Mesendoderm (in vitro differentiated cells): ENCODE data around the gene POPDC2.

Experiments
- DNase-seq: peaks from one replicate; pipeline ENCODE4 v3.0.0; 2013
- H2AK5ac ChIP-seq: 2 replicates; pipeline ENCODE4 v1.6.1; 2013; ENCODE audit warnings: low read length, inconsistent platforms
- H2BK120ac ChIP-seq: 2 replicates; pipeline ENCODE4 v1.6.1; 2013; ENCODE audit warnings: low read depth, mild to moderate bottlenecking, low read length, moderate library complexity, mixed read lengths
- H2BK15ac ChIP-seq: replicated peaks from 2 replicates; pipeline ENCODE4 v1.6.1; 2013; ENCODE audit warnings: low read depth, mild to moderate bottlenecking, moderate library complexity
- H2BK5ac ChIP-seq: 2 replicates; pipeline ENCODE4 v1.6.1; 2013; ENCODE audit warnings: low read length, inconsistent platforms
- H3K18ac ChIP-seq: 2 replicates; pipeline ENCODE4 v1.6.1; 2013; ENCODE audit warnings: mild to moderate bottlenecking, low read length, mixed read lengths
- H3K23ac ChIP-seq: one replicate; pipeline ENCODE4 v1.6.1; 2013; ENCODE audit warnings: low read length
- H3K27ac ChIP-seq: 2 replicates; pipeline ENCODE4 v1.5.1; 2013; ENCODE audit warnings: low read depth, mild to moderate bottlenecking, inconsistent platforms, low read length, moderate library complexity
- H3K27me3 ChIP-seq: 2 replicates; pipeline ENCODE4 v1.6.1; 2013; ENCODE audit warnings: low read length, control low read depth, mild to moderate bottlenecking, inconsistent platforms; ENCODE audit not compliant: insufficient read depth, poor library complexity
- H3K36me3 ChIP-seq: 2 replicates; pipeline ENCODE4 v1.6.1; 2013; ENCODE audit warnings: low read length, inconsistent platforms; ENCODE audit not compliant: control insufficient read depth, insufficient read depth
- H3K4ac ChIP-seq: one replicate; pipeline ENCODE4 v1.6.1; 2013; ENCODE audit warnings: low read depth, mild to moderate bottlenecking, low read length, moderate library complexity
- H3K4me1 ChIP-seq: 2 replicates; pipeline ENCODE4 v1.6.1; 2013; ENCODE audit warnings: low read depth, low read length, inconsistent platforms; ENCODE audit not compliant: control insufficient read depth
- H3K4me2 ChIP-seq: 2 replicates; pipeline ENCODE4 v1.6.1; 2013; ENCODE audit warnings: low read length
- H3K4me3 ChIP-seq: 2 replicates; pipeline ENCODE4 v1.5.1; 2013; ENCODE audit warnings: mild to moderate bottlenecking, low read length
- H3K56ac ChIP-seq: one replicate; pipeline ENCODE4 v1.6.1; 2013; ENCODE audit warnings: low read length
- H3K79me1 ChIP-seq: 2 replicates; pipeline ENCODE4 v1.6.1; 2013; ENCODE audit warnings: low read length, inconsistent platforms
- H3K79me2 ChIP-seq: 2 replicates; pipeline ENCODE4 v1.6.1; 2013; ENCODE audit warnings: mild to moderate bottlenecking, low read length; ENCODE audit not compliant: control insufficient read depth, insufficient read depth
- H3K9ac ChIP-seq: 2 replicates; pipeline ENCODE4 v1.6.1; 2013; ENCODE audit warnings: low read length, inconsistent platforms
- H4K5ac ChIP-seq: one replicate; pipeline ENCODE4 v1.6.1; 2013; ENCODE audit warnings: low read length
- H4K8ac ChIP-seq: one replicate; pipeline ENCODE4 v1.6.1; 2013; ENCODE audit warnings: low read depth, mild to moderate bottlenecking, control low read depth, low read length, moderate library complexity
- WGBS: extraction: QIAGEN DNeasy Blood & Tissue Kit; methylation state at CpG from one replicate; pipeline ENCODE4 v1.1.7; 2013; ENCODE audit warnings: low lambda C conversion rate, missing lambda C conversion rate; ENCODE audit not compliant: insufficient coverage; ENCODE audit errors: extremely low coverage; 5-methylcytosine and 5-hydroxymethylcytosine counted together

The POPDC2 gene

DNA sequence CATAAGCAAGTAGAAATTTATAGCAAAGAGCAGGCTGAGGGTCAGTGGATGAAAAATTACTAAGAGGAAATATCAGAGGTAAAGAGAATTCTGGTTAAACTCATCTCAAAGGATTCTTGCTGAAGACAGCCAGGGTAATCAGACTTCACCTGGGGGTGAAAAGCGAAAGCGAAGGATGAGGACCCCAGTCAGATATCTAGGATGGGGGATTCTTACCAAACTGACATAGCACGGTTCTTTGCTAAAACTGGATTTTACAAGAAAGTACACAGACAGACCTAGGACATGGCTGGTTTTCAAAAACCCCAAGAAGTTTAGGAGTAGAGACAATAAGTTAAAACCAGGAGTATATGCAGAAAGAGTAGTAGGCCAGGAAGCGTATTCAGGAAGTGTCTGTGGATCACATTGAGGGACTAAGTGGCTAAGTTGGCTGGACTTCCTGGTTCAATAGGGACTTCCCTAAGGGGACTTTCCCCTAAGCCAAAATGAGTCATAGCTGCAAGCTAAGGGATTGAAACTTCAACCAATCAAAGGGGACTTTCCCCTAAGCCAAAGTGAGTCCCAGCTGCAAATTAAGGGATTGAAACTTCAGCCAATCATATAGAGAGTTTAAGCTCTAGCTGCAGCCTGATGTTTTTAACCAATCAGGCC lies 40.0 kb upstream of the POPDC2 start:
- no peaks in the 10 kb centered on the region for H3K36me3 ChIP-seq
- no peak overlapping the region for H2BK5ac ChIP-seq
- no peak overlapping the region for H3K4me2 ChIP-seq
- no peak overlapping the region for H2BK15ac ChIP-seq
- H3K56ac ChIP-seq, result no peak overlapping the region
- H4K5ac ChIP-seq, result no peak overlapping the region
- H3K27ac ChIP-seq, result no peak overlapping the region
- no peak overlapping the region for H3K23ac ChIP-seq
- H4K8ac ChIP-seq, result no peak overlapping the region
- H3K27me3 ChIP-seq, result peaks cover 6% of the 10 kb centered on the region
- H3K4me3 ChIP-seq, result no peak overlapping the region
- H3K4me1 ChIP-seq, result peaks cover 2% of the 10 kb centered on the region
- H3K79me1 ChIP-seq, result no peaks in the 10 kb centered on the region
- no peak overlapping the region for H3K18ac ChIP-seq
- H3K79me2 ChIP-seq, result no peaks in the 10 kb centered on the region
- H3K4ac ChIP-seq, result no peak overlapping the region
- no CpG with 5 or more reads among the region's 4 CpGs for WGBS
- DNase-seq, result no peak
- H2AK5ac ChIP-seq, result no peak overlapping the region
- no peak overlapping the region for H2BK120ac ChIP-seq
- no peak overlapping the region for H3K9ac ChIP-seq

DNA sequence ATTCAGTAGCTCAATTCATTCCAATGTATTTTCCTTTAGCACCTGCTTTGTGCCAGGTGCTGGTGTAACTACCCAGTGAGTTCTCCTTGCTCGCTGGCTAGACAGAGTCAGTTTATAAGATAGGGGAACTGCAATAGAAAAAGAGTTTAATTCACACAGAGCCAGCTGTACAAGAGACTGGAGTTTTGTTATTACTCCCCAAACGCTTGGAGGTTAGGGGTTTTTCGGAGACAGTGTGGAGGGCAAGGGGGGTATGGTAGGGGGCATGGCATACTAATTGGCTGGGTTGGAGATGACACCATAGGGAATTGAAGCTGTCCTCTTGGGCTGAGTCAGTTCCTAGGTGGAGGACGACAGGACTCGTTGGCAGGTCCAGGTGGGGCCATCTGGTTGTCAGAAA lies 37.0 kb upstream of the POPDC2 start:
- Histone ChIP-seq H3K4me1 (peaks cover 1% of the 10 kb centered on the region), H3K79me1 (no peaks in the 10 kb centered on the region), H3K79me2 (no peaks in the 10 kb centered on the region), H3K18ac (no peak overlapping the region), H2BK120ac (no peak overlapping the region), H3K9ac (no peak overlapping the region), H3K56ac (no peak overlapping the region), H2BK5ac (no peak overlapping the region), H2BK15ac (no peak overlapping the region), H3K36me3 (no peaks in the 10 kb centered on the region), H3K4ac (no peak overlapping the region), H3K27ac (no peak overlapping the region), H3K23ac (no peak overlapping the region), H4K5ac (no peak overlapping the region), H4K8ac (no peak overlapping the region), H3K4me3 (no peak overlapping the region), H3K27me3 (no peaks in the 10 kb centered on the region), H3K4me2 (no peak overlapping the region), H2AK5ac (no peak overlapping the region)
- WGBS, result no CpG with 5 or more reads among the region's 5 CpGs
- no peak for DNase-seq

GRCh38 chr3:119695480-119695879 lies 35.1 kb upstream of the POPDC2 start:
- no peak overlapping the region for H4K8ac ChIP-seq
- no peaks in the 10 kb centered on the region for H3K27me3 ChIP-seq
- H2BK15ac ChIP-seq, result no peak overlapping the region
- H2BK120ac ChIP-seq, result no peak overlapping the region
- no peak overlapping the region for H2AK5ac ChIP-seq
- H3K18ac ChIP-seq, result no peak overlapping the region
- no CpG with 5 or more reads among the region's 2 CpGs for WGBS
- no peak overlapping the region for H3K4me3 ChIP-seq
- peak; percentile 22 for DNase-seq
- H3K23ac ChIP-seq, result no peak overlapping the region
- H3K56ac ChIP-seq, result no peak overlapping the region
- no peak overlapping the region for H3K4me2 ChIP-seq
- no peak overlapping the region for H2BK5ac ChIP-seq
- H3K9ac ChIP-seq, result no peak overlapping the region
- no peak overlapping the region for H3K27ac ChIP-seq
- H3K36me3 ChIP-seq, result no peaks in the 10 kb centered on the region
- H3K4me1 ChIP-seq, result no peaks in the 10 kb centered on the region
- H3K4ac ChIP-seq, result no peak overlapping the region
- H3K79me2 ChIP-seq, result no peaks in the 10 kb centered on the region
- H4K5ac ChIP-seq, result no peak overlapping the region
- no peaks in the 10 kb centered on the region for H3K79me1 ChIP-seq

DNA sequence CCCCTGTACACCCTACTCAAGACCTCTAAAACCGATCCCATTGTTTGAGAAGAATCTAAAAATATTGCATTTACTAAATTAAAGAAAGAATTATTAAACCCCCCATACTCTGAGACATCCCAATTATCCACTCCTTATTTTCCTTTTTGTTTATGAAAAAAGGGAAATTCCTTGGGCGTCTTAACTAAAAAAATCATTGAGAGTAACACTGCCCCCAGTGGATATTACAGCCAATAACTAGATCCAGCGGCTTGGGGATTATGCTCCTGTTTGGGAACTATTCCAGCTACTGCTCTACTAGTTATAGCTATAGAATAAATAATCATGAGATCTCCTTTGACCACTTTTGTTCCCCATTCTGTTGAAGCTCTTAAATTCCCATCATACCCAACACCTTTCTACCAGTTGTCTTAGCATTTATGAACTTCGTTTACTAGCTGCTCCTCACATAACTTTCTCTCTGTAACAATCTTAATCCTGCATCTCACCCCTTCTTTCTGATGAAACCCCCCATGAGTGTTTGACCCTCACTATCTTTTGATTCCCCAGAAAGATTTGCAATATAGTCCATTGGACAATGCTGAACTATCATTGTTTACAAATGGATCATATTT lies 29.8 kb upstream of the POPDC2 start:
- Histone ChIP-seq H2BK15ac (no peak overlapping the region), H3K4me1 (no peaks in the 10 kb centered on the region), H2BK120ac (no peak overlapping the region), H3K27ac (no peak overlapping the region), H4K5ac (no peak overlapping the region), H3K56ac (no peak overlapping the region), H3K79me1 (no peaks in the 10 kb centered on the region), H3K4me2 (no peak overlapping the region), H2AK5ac (no peak overlapping the region), H3K79me2 (no peaks in the 10 kb centered on the region), H3K4me3 (no peak overlapping the region), H4K8ac (no peak overlapping the region), H3K9ac (no peak overlapping the region), H3K23ac (no peak overlapping the region), H2BK5ac (no peak overlapping the region), H3K18ac (no peak overlapping the region), H3K4ac (no peak overlapping the region), H3K27me3 (no peaks in the 10 kb centered on the region), H3K36me3 (no peaks in the 10 kb centered on the region)
- peak; percentile 30 for DNase-seq
- no CpG with 5 or more reads among the region's 4 CpGs for WGBS

DNA sequence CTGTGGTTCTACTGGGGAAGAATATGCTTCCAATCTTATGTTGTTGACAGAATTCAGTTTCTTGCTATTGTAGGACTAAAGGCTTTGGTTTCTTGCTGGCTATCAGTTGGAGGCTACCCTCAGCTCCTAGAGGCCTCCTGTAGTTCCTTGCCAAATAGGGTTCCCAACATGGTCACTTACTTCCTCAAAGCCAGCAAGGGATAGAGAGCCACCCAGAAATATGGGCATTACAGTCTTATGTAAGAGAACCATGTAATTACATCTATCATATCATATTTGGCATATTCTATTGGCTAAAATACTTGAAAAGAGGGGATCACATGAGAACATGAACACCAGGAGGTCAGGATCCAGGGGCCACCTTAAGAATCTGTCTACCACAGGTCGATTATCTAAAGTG lies 23.0 kb upstream of the POPDC2 start:
- no peak overlapping the region for H3K23ac ChIP-seq
- H2BK15ac ChIP-seq, result no peak overlapping the region
- H2BK5ac ChIP-seq, result no peak overlapping the region
- H4K5ac ChIP-seq, result no peak overlapping the region
- no peaks in the 10 kb centered on the region for H3K27me3 ChIP-seq
- H4K8ac ChIP-seq, result no peak overlapping the region
- no peaks in the 10 kb centered on the region for H3K36me3 ChIP-seq
- no peaks in the 10 kb centered on the region for H3K4me1 ChIP-seq
- no peak overlapping the region for H3K9ac ChIP-seq
- no peak overlapping the region for H3K4me3 ChIP-seq
- H3K4ac ChIP-seq, result no peak overlapping the region
- H2AK5ac ChIP-seq, result no peak overlapping the region
- no peak for DNase-seq
- H3K27ac ChIP-seq, result no peak overlapping the region
- no peaks in the 10 kb centered on the region for H3K79me1 ChIP-seq
- H3K18ac ChIP-seq, result no peak overlapping the region
- no peaks in the 10 kb centered on the region for H3K79me2 ChIP-seq
- no peak overlapping the region for H3K4me2 ChIP-seq
- no peak overlapping the region for H2BK120ac ChIP-seq
- no CpG with 5 or more reads among the region's 1 CpG for WGBS
- H3K56ac ChIP-seq, result no peak overlapping the region

DNA sequence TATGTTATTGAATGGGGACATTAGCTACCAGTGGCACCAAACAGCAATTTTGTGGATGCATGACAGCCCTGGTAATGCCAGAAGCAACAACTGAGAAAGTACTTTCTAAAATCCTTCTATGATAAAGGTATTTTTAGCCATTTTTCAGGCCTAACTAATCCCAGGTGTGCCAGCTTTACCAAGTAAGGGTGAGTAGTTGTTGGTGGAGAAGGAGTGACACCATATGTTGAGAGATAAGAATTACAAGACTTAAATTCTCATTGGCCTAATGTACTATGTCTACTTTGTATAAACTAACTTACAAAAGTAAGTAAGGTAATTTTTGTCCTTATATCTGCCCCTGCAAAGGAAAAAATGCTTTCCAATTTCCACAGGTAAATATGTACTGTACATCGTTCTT lies 20.9 kb upstream of the POPDC2 start:
- no CpG with 5 or more reads among the region's 1 CpG for WGBS
- H3K18ac ChIP-seq, result no peak overlapping the region
- no peak overlapping the region for H3K4ac ChIP-seq

More for the DNA sequence above, 20.9 kb upstream of the POPDC2 start:
- H3K27ac ChIP-seq, result no peak overlapping the region
- H3K56ac ChIP-seq, result no peak overlapping the region
- H2BK5ac ChIP-seq, result no peak overlapping the region
- H3K4me3 ChIP-seq, result no peak overlapping the region
- no peaks in the 10 kb centered on the region for H3K27me3 ChIP-seq
- peak overlapping the region; percentile 39 for H4K8ac ChIP-seq
- no peaks in the 10 kb centered on the region for H3K4me1 ChIP-seq
- H2BK120ac ChIP-seq, result no peak overlapping the region
- no peak overlapping the region for H3K4me2 ChIP-seq
- no peak overlapping the region for H3K9ac ChIP-seq
- H3K79me2 ChIP-seq, result peaks cover 5% of the 10 kb centered on the region
- no peak overlapping the region for H3K23ac ChIP-seq
- H2BK15ac ChIP-seq, result no peak overlapping the region
- H4K5ac ChIP-seq, result no peak overlapping the region
- no peaks in the 10 kb centered on the region for H3K36me3 ChIP-seq
- peaks cover 4% of the 10 kb centered on the region for H3K79me1 ChIP-seq
- DNase-seq, result peak; percentile 49
- no peak overlapping the region for H2AK5ac ChIP-seq
